CD4-positive, alpha-beta memory T cell (primary cell): Measurements from ENCODE around the gene SSBP4. TPM values are rescaled to one million over a fixed set of nuclear protein-coding genes. Genes with fewer than 3 reads are reported as not detected.

Experiments
- CTCF ChIA-PET: fragments of 350-600 bp; sonication (Branson Sonifier 250); formaldehyde crosslinking; loops from one replicate; lab custom pipeline; 2021; ENCODE audit warnings: inconsistent platforms; ENCODE audit not compliant: partially characterized antibody; lab: Charles Lee
- POLR2A ChIA-PET: fragments of 350-600 bp; sonication (Branson Sonifier 250); formaldehyde crosslinking; loops from one replicate; lab custom pipeline; 2021; ENCODE audit not compliant: partially characterized antibody; lab: Charles Lee
- DNase-seq, 5 donors: peaks; one replicate each; pipeline versions ENCODE4 v3.0.0 to v3.0.0-alpha.2; 2020 to 2022; ENCODE audit warnings: mixed read lengths in 1 of 5
- H3K27ac ChIP-seq: one replicate; pipeline ENCODE4 v1.7.0; 2013; ENCODE audit warnings: low read depth, low read length
- H3K27me3 ChIP-seq: 2 replicates; pipeline ENCODE4 v1.7.0; 2013; ENCODE audit warnings: mild to moderate bottlenecking, low read length, moderate library complexity; ENCODE audit not compliant: insufficient read depth
- H3K36me3 ChIP-seq: 2 replicates; pipeline ENCODE4 v1.7.0; 2013; ENCODE audit warnings: mild to moderate bottlenecking, low read length, moderate library complexity; ENCODE audit not compliant: insufficient read depth
- H3K4me1 ChIP-seq: 2 replicates; pipeline ENCODE4 v1.7.0; 2013; ENCODE audit warnings: mild to moderate bottlenecking, low read length, moderate library complexity; ENCODE audit not compliant: insufficient read depth
- H3K4me3 ChIP-seq, 2 donors: one replicate each; pipeline ENCODE4 v1.7.0; 2013; ENCODE audit warnings: low read length in 2 of 2, mild to moderate bottlenecking in 1 of 2
- H3K9me3 ChIP-seq, 2 donors: one replicate each; pipeline ENCODE4 v1.7.0; 2013; ENCODE audit warnings: low read length in 2 of 2, control low read depth in 1 of 2; ENCODE audit not compliant: control insufficient read depth in 1 of 2
- H3K27ac Mint-ChIP-seq, 7 donors: one replicate each; pipeline ENCODE4 v1.8.0; 2020 to 2021; ENCODE audit warnings: mixed read lengths in 7 of 7, mild to moderate bottlenecking in 6 of 7, inconsistent platforms in 3 of 7, moderate library complexity in 3 of 7
- H3K27me3 Mint-ChIP-seq, 2 donors: one replicate each; pipeline ENCODE4 v1.8.0; 2020 to 2021; ENCODE audit warnings: mixed read lengths in 2 of 2
- H3K36me3 Mint-ChIP-seq, 2 donors: one replicate each; pipeline ENCODE4 v1.8.0; 2020 to 2021; ENCODE audit warnings: mixed read lengths in 2 of 2, inconsistent platforms in 1 of 2, mild to moderate bottlenecking in 1 of 2
- H3K4me1 Mint-ChIP-seq, 4 donors: one replicate each; pipeline ENCODE4 v1.8.0; 2020 to 2021; ENCODE audit warnings: mixed read lengths in 4 of 4, mild to moderate bottlenecking in 1 of 4
- H3K4me3 Mint-ChIP-seq, 8 donors: one replicate each; pipeline ENCODE4 v1.8.0; 2020 to 2021; ENCODE audit warnings: mixed read lengths in 8 of 8, mild to moderate bottlenecking in 7 of 8, moderate library complexity in 6 of 8, inconsistent platforms in 3 of 8
- H3K9me3 Mint-ChIP-seq, 8 donors: one replicate each; pipeline ENCODE4 v1.8.0; 2020 to 2021; ENCODE audit warnings: mixed read lengths in 8 of 8, mild to moderate bottlenecking in 5 of 8, inconsistent platforms in 3 of 8, moderate library complexity in 1 of 8
- intact Hi-C: fragments of 100-400 bp; cut with micrococcal nuclease; formaldehyde crosslinking; loops from one replicate; pipeline ENCODE4 v1.15.1; 2023
- polyA plus RNA-seq, 2 donors: library from polyadenylated mRNA; unstranded; fragments of 300-500 nt; fragmentation: Illumina TruSeq; gene quantifications; one replicate each; pipeline ENCODE4 v1.2.3, GENCODE V29; 2021
- total RNA-seq, 2 experiments: library from RNA; stranded (reverse); gene quantifications; one replicate each; pipeline ENCODE4 v1.2.3, GENCODE V29; 2021

Gene SSBP4
- total and polyA plus RNA-seq, 4 experiments from 2014 or later = 71.3 to 108 (median 77.4) TPM

DNA sequence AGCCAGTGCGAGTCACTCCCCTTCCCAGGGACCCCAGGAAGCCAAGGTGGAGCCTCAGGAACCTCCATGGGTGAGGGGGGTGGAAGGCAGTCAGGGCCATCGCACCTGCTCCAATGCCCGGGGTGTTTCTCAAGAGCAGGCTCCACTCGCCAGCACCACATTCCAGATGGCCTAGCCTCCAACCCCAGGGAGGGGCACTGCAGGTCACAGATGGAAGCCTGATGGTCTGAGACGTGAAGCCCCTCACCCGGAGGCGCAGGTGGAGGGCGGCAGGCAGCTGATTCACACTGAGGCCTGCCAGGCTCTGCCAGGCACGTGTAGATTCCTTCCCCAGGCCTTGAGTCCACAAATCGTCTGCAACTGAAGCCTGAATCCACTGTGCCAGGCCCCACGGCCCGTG, 41.7 kb downstream of the SSBP4 start:
- DNase-seq = no peak
- POLR2A ChIA-PET = no interaction called here
- no peaks in the 10 kb centered on the region for H3K4me1 ChIP-seq
- Mint-ChIP-seq H3K36me3 (peaks cover 8 to 63% of the 10 kb centered on the region in 2 donors), H3K9me3 (peaks cover 0 to 1% (median 0%) of the 10 kb centered on the region in 8 donors), H3K4me1 (peaks cover 5 to 17% (median 7%) of the 10 kb centered on the region in 4 donors), H3K27me3 (no peaks in the 10 kb centered on the region), H3K4me3 (no peak overlapping the region), H3K27ac (no peak overlapping the region)
- CTCF ChIA-PET = interaction anchor here (0.8 to 3.9 kb wide), 14 partner anchors 9 to 128 kb away, joined by 3 to 26 read pairs (median 4); partner anchors contain the start of gene REX1BD
- no peaks in the 10 kb centered on the region for H3K27me3 ChIP-seq
- no peak overlapping the region for H3K27ac ChIP-seq
- no peak overlapping the region for H3K4me3 ChIP-seq
- no peaks in the 10 kb centered on the region for H3K9me3 ChIP-seq
- peaks cover 56% of the 10 kb centered on the region for H3K36me3 ChIP-seq
- intact Hi-C loops = no loop called here

DNA sequence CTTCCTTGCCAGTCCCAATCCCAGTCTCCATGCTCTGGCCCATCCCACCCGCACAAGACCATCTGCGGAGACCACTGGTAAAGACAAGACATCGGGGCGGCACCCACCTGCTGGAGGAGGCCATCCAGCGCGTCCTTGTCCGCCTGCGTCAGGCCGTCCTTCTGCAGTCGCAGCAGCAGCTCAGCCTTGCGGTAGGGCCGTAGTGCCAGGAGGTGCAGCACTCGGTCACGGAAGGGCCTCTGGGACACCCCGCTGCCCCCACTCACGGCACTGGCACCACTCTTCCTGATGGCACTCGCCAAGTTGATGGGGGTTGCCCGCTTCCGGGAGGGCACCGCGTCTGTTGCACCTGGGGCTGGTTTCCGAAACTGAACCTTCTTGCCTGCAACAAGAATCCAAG, 42.3 kb downstream of the SSBP4 start:
- CTCF ChIA-PET = interaction anchor here (0.6 to 3.9 kb wide), 24 partner anchors 9 to 385 kb away, joined by 3 to 26 read pairs (median 4); partner anchors contain the start of gene REX1BD
- no peaks in the 10 kb centered on the region for H3K4me1 ChIP-seq
- Mint-ChIP-seq H3K4me3 (no peak overlapping the region), H3K36me3 (peaks cover 8 to 58% of the 10 kb centered on the region in 2 donors), H3K4me1 (peaks cover 5 to 17% (median 7%) of the 10 kb centered on the region in 4 donors), H3K27me3 (no peaks in the 10 kb centered on the region), H3K27ac (peak overlapping the region in 4 of 7 donors; percentile 31 to 86 (median 72)), H3K9me3 (peaks cover 0 to 1% (median 0%) of the 10 kb centered on the region in 8 donors)
- H3K27ac ChIP-seq = no peak overlapping the region
- DNase-seq = no peak
- H3K9me3 ChIP-seq = no peaks in the 10 kb centered on the region
- intact Hi-C loops = no loop called here
- POLR2A ChIA-PET = interaction anchor here (0.6 to 1.3 kb wide), 5 partner anchors 13 to 406 kb away, joined by 3 to 4 read pairs (median 3); partner anchors contain the start of gene SSBP4
- H3K27me3 ChIP-seq = no peaks in the 10 kb centered on the region
- peaks cover 52% of the 10 kb centered on the region for H3K36me3 ChIP-seq
- no peak overlapping the region for H3K4me3 ChIP-seq

DNA sequence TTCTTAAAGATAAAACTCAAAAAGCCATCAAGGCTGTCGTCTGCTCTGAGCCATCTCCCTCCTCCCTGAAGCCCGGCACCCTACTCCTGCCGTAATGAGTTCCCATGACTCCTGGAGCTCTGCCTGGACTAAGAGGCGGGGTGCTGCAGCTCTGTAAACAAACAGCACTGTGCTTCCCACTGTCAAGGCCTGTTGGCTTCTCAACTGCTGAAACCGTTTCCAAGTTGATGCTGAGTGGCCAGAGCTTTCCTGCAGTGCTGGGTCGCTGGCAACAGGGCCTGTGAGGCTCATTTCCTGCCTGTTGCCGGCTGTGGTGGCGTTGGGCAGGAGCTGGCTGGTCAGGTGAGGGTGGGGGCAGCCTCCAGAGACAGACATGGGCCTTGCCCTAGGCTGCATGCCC, 45.4 kb downstream of the SSBP4 start:
- intact Hi-C loops = no loop called here
- Histone ChIP-seq H3K36me3 (peaks cover 34% of the 10 kb centered on the region), H3K9me3 (no peaks in the 10 kb centered on the region), H3K4me1 (peaks cover 17% of the 10 kb centered on the region), H3K4me3 (no peak overlapping the region), H3K27ac (no peak overlapping the region), H3K27me3 (no peaks in the 10 kb centered on the region)
- Mint-ChIP-seq H3K9me3 (peaks cover 0 to 1% (median 0%) of the 10 kb centered on the region in 8 donors), H3K36me3 (peaks cover 8 to 37% of the 10 kb centered on the region in 2 donors), H3K27me3 (no peaks in the 10 kb centered on the region), H3K4me3 (no peak overlapping the region), H3K27ac (peak overlapping the region in 2 of 7 donors; percentile 9 to 10), H3K4me1 (peaks cover 12 to 27% (median 14%) of the 10 kb centered on the region in 4 donors)
- POLR2A ChIA-PET = no interaction called here
- DNase-seq = no peak
- CTCF ChIA-PET = interaction anchor here (0.7 to 3.9 kb wide), 4 partner anchors 9 to 118 kb away, joined by 3 to 26 read pairs (median 3); no protein-coding TSS in a partner anchor

DNA sequence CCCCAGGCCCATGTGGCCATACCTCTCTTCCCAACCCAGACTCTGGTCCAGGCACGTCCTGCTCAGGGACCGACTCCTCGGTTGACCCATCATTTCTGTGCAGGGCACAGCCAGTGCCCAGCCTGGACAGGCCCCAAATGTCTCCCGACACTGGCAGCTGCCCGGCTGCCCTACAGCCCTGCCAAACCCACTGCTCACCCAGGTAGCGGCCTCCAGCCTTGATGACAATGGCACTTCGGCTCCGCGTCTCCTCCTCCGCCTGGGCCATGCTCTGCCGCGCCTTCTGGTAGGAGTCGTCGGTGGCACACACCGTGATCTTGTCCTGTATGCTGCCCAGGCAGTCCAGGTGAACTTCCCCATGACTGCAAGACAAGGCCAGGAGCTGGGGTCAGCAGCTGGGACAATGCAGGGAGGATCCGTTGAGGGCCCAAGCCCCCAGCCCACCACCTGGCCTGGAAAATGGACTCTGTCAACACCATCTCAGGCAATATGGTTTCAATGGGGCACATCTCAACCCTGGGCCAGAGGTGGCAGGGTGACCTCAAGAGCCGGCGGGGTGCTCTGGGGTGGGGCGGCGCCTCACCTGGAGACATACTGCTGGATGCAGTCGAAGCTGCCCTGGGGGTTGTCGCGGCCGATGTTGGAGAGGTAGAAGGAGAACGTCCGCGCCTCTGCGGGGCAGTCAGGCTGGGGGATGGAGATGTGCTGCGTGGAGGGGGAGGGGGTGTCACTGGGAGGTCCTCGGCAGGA, 46.2 kb downstream of the SSBP4 start:
- Histone ChIP-seq H3K4me3 (no peak overlapping the region), H3K27ac (no peak overlapping the region), H3K4me1 (peaks cover 25% of the 10 kb centered on the region), H3K9me3 (no peaks in the 10 kb centered on the region), H3K36me3 (peaks cover 29% of the 10 kb centered on the region), H3K27me3 (no peaks in the 10 kb centered on the region)
- POLR2A ChIA-PET = no interaction called here
- CTCF ChIA-PET = interaction anchor here (1.2 to 1.5 kb wide), 3 partner anchors 55 to 117 kb away, joined by 3 read pairs; no protein-coding TSS in a partner anchor
- Mint-ChIP-seq H3K4me1 (peaks cover 14 to 34% (median 20%) of the 10 kb centered on the region in 4 donors), H3K9me3 (peaks cover 0 to 1% (median 0%) of the 10 kb centered on the region in 8 donors), H3K27ac (peak overlapping the region in 1 of 7 donors; percentile 8), H3K36me3 (peaks cover 8 to 37% of the 10 kb centered on the region in 2 donors), H3K4me3 (peak overlapping the region in 1 of 8 donors; percentile 69), H3K27me3 (no peaks in the 10 kb centered on the region)
- intact Hi-C loops = no loop called here
- DNase-seq = no peak

DNA sequence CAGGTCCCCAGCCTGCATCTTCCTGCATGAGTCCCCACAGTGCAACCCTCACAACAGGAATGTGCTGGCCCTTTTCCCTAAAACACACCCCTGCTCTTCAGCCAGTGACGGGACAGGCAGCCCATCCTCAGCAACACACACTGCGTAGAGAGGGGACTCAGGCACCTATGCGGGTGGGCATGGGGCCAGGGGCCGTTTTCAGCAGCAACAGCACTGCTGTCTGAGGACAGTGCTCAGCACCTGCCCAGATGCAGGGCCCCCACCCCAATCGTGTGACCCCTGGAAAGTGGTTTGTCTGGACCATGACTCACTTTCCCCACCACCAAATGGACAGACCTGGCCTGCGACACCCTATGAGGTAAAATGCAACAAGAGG, 46.8 kb downstream of the SSBP4 start:
- H3K36me3 ChIP-seq = peaks cover 28% of the 10 kb centered on the region
- ChIA-PET POLR2A (no interaction called here), CTCF (interaction anchor here (1.3 to 1.5 kb wide), 2 partner anchors 54 to 88 kb away, joined by 3 read pairs; no protein-coding TSS in a partner anchor)
- intact Hi-C loops = no loop called here
- peaks cover 30% of the 10 kb centered on the region for H3K4me1 ChIP-seq
- no peaks in the 10 kb centered on the region for H3K27me3 ChIP-seq
- H3K9me3 Mint-ChIP-seq = peaks cover 0 to 1% (median 0%) of the 10 kb centered on the region in 8 donors
- no peak for DNase-seq
- no peak overlapping the region for H3K27ac Mint-ChIP-seq
- H3K4me1 Mint-ChIP-seq = peaks cover 14 to 40% (median 24%) of the 10 kb centered on the region in 4 donors
- no peak overlapping the region for H3K4me3 ChIP-seq
- H3K27me3 Mint-ChIP-seq = no peaks in the 10 kb centered on the region
- H3K36me3 Mint-ChIP-seq = peaks cover 8 to 34% of the 10 kb centered on the region in 2 donors
- no peaks in the 10 kb centered on the region for H3K9me3 ChIP-seq
- H3K4me3 Mint-ChIP-seq = no peak overlapping the region
- no peak overlapping the region for H3K27ac ChIP-seq

DNA sequence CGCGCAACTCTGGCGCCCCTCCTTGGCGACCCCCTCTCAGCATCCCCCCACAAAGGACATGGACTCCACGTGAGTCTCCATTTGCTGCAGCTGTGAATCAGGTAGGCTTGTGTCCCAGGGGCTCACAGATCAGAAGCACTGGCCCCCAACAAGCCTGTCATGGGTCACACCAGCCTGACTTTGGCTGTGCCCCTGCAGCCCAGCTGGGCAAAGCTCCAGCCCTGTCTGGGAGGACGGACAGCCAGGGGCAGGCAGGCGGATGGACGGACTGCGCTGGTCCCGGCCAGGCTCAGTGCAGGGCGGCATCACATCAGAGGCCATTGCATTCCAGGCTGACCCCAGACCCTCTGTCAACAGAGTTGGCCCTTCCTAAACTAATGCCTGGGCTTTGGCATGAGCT, 47.2 kb downstream of the SSBP4 start:
- Mint-ChIP-seq H3K4me3 (no peak overlapping the region), H3K36me3 (peaks cover 8 to 33% of the 10 kb centered on the region in 2 donors), H3K9me3 (peaks cover 0 to 1% (median 0%) of the 10 kb centered on the region in 8 donors), H3K4me1 (peaks cover 14 to 40% (median 26%) of the 10 kb centered on the region in 4 donors), H3K27me3 (no peaks in the 10 kb centered on the region), H3K27ac (peak overlapping the region in 1 of 7 donors; percentile 29)
- intact Hi-C loops = no loop called here
- DNase-seq = no peak
- no peak overlapping the region for H3K4me3 ChIP-seq
- no peak overlapping the region for H3K27ac ChIP-seq
- H3K9me3 ChIP-seq = no peaks in the 10 kb centered on the region
- peaks cover 30% of the 10 kb centered on the region for H3K4me1 ChIP-seq
- ChIA-PET POLR2A (interaction anchor here (0.8 kb wide), 1 partner anchor 41 kb away, joined by 3 read pairs; no protein-coding TSS in a partner anchor), CTCF (interaction anchor here (1.3 to 1.5 kb wide), 2 partner anchors 54 to 88 kb away, joined by 3 read pairs; no protein-coding TSS in a partner anchor)
- peaks cover 24% of the 10 kb centered on the region for H3K36me3 ChIP-seq
- H3K27me3 ChIP-seq = no peaks in the 10 kb centered on the region

DNA sequence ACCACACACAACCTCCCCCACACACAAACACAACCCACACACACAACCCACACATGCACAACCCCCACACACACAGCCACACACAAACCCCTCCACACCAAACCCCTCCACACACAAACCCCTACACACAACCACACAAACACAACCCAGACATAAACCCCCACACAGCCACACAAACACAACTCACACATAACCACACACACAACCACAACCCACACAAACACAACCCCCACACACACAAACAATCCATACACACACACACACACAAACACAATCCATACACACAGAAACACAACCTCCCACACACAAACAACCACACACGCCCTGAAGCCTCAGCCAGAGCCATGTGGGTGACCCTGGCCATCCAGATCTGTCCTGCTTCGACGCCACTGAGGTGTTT, 48.8 kb downstream of the SSBP4 start:
- Histone ChIP-seq H3K36me3 (peaks cover 18% of the 10 kb centered on the region), H3K27me3 (no peaks in the 10 kb centered on the region), H3K27ac (no peak overlapping the region), H3K4me3 (no peak overlapping the region), H3K9me3 (no peaks in the 10 kb centered on the region), H3K4me1 (peaks cover 34% of the 10 kb centered on the region)
- Mint-ChIP-seq H3K27me3 (no peaks in the 10 kb centered on the region), H3K36me3 (peaks cover 3 to 34% of the 10 kb centered on the region in 2 donors), H3K4me3 (no peak overlapping the region), H3K9me3 (peaks cover 0 to under 1% (median 0%) of the 10 kb centered on the region in 8 donors), H3K4me1 (peaks cover 12 to 41% (median 25%) of the 10 kb centered on the region in 4 donors), H3K27ac (peak overlapping the region in 4 of 7 donors; percentile 27 to 81 (median 54))
- no peak for DNase-seq
- intact Hi-C loops = no loop called here
- ChIA-PET CTCF (interaction anchor here (2.3 to 4.2 kb wide), 3 partner anchors 44 to 122 kb away, joined by 8 to 50 read pairs (median 10); partner anchors contain the start of genes ELL and REX1BD), POLR2A (interaction anchor here (1.1 to 1.5 kb wide), 2 partner anchors 103 to 122 kb away, joined by 3 to 4 read pairs; no protein-coding TSS in a partner anchor)
